ENCODE data around the gene SHFL. TPM values are rescaled to one million over a fixed set of nuclear protein-coding genes. Genes with fewer than 3 reads are reported as not detected.

SHFL gene
- total RNA-seq, 1 experiment from 2014 or later: 21.1 TPM

DNA sequence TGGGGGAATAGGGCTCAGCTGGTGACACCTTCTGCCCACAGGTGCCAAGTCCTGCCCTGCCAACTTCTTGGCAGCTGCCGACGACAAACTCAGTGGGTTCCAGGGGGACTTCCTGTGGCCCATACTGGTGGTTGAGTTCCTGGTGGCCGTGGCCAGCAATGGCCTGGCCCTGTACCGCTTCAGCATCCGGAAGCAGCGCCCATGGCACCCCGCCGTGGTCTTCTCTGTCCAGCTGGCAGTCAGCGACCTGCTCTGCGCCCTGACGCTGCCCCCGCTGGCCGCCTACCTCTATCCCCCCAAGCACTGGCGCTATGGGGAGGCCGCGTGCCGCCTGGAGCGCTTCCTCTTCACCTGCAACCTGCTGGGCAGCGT, 27.5 kb downstream of the SHFL start:
- Histone ChIP-seq H3K79me1 (ENCODE audit: insufficient read depth, low read depth, low read length, poor library complexity, severe bottlenecking) (no peaks in the 10 kb centered on the region), H3K14ac (ENCODE audit: insufficient read depth, low read length) (no peak overlapping the region), H2BK15ac (ENCODE audit: low read depth, low read length) (no peak overlapping the region), H4K20me1 (ENCODE audit: control insufficient read depth, insufficient read depth, insufficient read length) (no peaks in the 10 kb centered on the region), H2BK12ac (ENCODE audit: insufficient read length, low read depth, low read length) (no peak overlapping the region), H2BK120ac (ENCODE audit: low read depth, low read length, poor library complexity, severe bottlenecking) (no peak overlapping the region), H3K18ac (ENCODE audit: insufficient read length, low read depth, low read length) (no peak overlapping the region), H4K8ac (replicated peaks; ENCODE audit: insufficient read length, low read depth, low read length) (no peak overlapping the region), H3K27me3 (ENCODE audit: insufficient read depth, low read length) (no peaks in the 10 kb centered on the region), H2BK20ac (ENCODE audit: low read depth, low read length, poor library complexity, severe bottlenecking) (no peak overlapping the region), H2AFZ (ENCODE audit: low read length) (no peak overlapping the region), H3K4me1 (ENCODE audit: insufficient read depth, low read length) (no peaks in the 10 kb centered on the region), H4K91ac (ENCODE audit: insufficient read length, low read depth, low read length) (no peak overlapping the region), H2AK5ac (ENCODE audit: insufficient read length, low read length) (no peak overlapping the region), H3K27ac (ENCODE audit: insufficient read length, low read depth, low read length) (no peak overlapping the region), H3K4ac (ENCODE audit: low read depth, low read length) (no peak overlapping the region), H3K56ac (ENCODE audit: insufficient read length, low read depth, low read length) (no peak overlapping the region), H3K79me2 (ENCODE audit: insufficient read depth, low read length) (no peaks in the 10 kb centered on the region), H3K9ac (ENCODE audit: extremely low read depth, insufficient read length, low read length) (no peak overlapping the region), H3K9me3 (ENCODE audit: control insufficient read depth, low read depth, low read length) (no peaks in the 10 kb centered on the region), H4K5ac (ENCODE audit: insufficient read length, low read depth, low read length) (no peak overlapping the region), H3K23me2 (ENCODE audit: insufficient read length, low read depth, low read length, poor library complexity, severe bottlenecking) (no peaks in the 10 kb centered on the region), H3K4me2 (ENCODE audit: insufficient read depth, insufficient read length, low read length) (no peak overlapping the region), H2BK5ac (ENCODE audit: insufficient read length, low read length) (no peak overlapping the region), H3T11ph (ENCODE audit: low read length) (no peak overlapping the region), H3K23ac (ENCODE audit: insufficient read length, low read depth, low read length) (no peak overlapping the region)
- H3K36me3 Mint-ChIP-seq (ENCODE audit: insufficient read depth in 1 of 3, low read depth in 3 of 3): peaks cover 30 to 78% (median 58%) of the 10 kb centered on the region in 3 experiments; a peak in 6 of 7 replicates
- peaks cover 3 to 7% of the 10 kb centered on the region in 2 experiments for H3K4me1 Mint-ChIP-seq
- H3K27me3 Mint-ChIP-seq (ENCODE audit: low read depth): no peaks in the 10 kb centered on the region; the same call in 1 of the 2 replicates
- TF ChIP-seq, protein P1, sequence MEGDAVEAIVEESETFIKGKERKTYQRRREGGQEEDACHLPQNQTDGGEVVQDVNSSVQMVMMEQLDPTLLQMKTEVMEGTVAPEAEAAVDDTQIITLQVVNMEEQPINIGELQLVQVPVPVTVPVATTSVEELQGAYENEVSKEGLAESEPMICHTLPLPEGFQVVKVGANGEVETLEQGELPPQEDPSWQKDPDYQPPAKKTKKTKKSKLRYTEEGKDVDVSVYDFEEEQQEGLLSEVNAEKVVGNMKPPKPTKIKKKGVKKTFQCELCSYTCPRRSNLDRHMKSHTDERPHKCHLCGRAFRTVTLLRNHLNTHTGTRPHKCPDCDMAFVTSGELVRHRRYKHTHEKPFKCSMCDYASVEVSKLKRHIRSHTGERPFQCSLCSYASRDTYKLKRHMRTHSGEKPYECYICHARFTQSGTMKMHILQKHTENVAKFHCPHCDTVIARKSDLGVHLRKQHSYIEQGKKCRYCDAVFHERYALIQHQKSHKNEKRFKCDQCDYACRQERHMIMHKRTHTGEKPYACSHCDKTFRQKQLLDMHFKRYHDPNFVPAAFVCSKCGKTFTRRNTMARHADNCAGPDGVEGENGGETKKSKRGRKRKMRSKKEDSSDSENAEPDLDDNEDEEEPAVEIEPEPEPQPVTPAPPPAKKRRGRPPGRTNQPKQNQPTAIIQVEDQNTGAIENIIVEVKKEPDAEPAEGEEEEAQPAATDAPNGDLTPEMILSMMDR (conservative IDR thresholded peaks at IDR 0.05): no peak; the same call in 2 of the 3 replicates
- peak; percentile 59 for DNase-seq
- no peak overlapping the region for H3K4me3 Mint-ChIP-seq
- no CpG with 5 or more reads among the region's 19 CpGs for WGBS (ENCODE audit: extremely low coverage, insufficient read length, low lambda C conversion rate)
- H3K27ac Mint-ChIP-seq: peak overlapping the region in 1 of 3 experiments; percentile 49; a peak in 1 of 7 replicates
- no peaks in the 10 kb centered on the region; a peak in 1 of 5 replicates for H3K9me3 Mint-ChIP-seq

Data from H9 (cell line).